Measurements from ENCODE around the gene LRRC32. TPM values are rescaled to one million over a fixed set of nuclear protein-coding genes. Genes with fewer than 3 reads are reported as not detected.

The LRRC32 gene
- total RNA-seq, 1 experiment from 2014 or later, result 0.27 TPM

- Histone ChIP-seq H3K4me1 (no peaks in the 10 kb centered on the region), H3K4me3 (ENCODE audit: low read depth, low read length) (no peak overlapping the region), H3K9me3 (peaks cover 8% of the 10 kb centered on the region), H3K36me3 (ENCODE audit: control insufficient read depth, insufficient read depth, low read length) (no peaks in the 10 kb centered on the region), H3K27me3 (replicated peaks; ENCODE audit: control insufficient read depth, insufficient read depth, low read length) (no peaks in the 10 kb centered on the region)
- Mint-ChIP-seq H3K36me3 (ENCODE audit: insufficient read depth, unreplicated experiment) (no peaks in the 10 kb centered on the region), H3K4me1 (ENCODE audit: low read depth, unreplicated experiment) (no peaks in the 10 kb centered on the region), H3K27ac (ENCODE audit: unreplicated experiment) (no peak overlapping the region), H3K27me3 (ENCODE audit: insufficient read depth, unreplicated experiment) (peaks cover 6% of the 10 kb centered on the region), H3K9me3 (ENCODE audit: unreplicated experiment) (peaks cover 15% of the 10 kb centered on the region), H3K4me3 (ENCODE audit: unreplicated experiment) (no peak overlapping the region)
- intact Hi-C loops (cut with micrococcal nuclease; ENCODE audit: unreplicated experiment), result loop anchor here (1.0 to 10.0 kb wide), 4 partner anchors 82 to 786 kb away; partner anchors contain the start of gene WNT11
- peak; percentile 85 to 90 for DNase-seq
- TF ChIP-seq CTCF (IDR thresholded peaks at IDR 0.05; ENCODE audit: insufficient read depth in 1 of 2, low read depth in 1 of 2, low read length in 1 of 2, severe bottlenecking in 1 of 2, unreplicated experiment in 1 of 2), result peak; percentile 96 to 98
- CTCF ChIA-PET, result interaction anchor here (0.6 to 1.5 kb wide), 11 partner anchors 8 to 753 kb away, joined by 3 to 6 read pairs (median 3); no protein-coding TSS in a partner anchor
- no TSS peak for BruUV-seq (replicated peaks)
- POLR2A ChIA-PET, result no interaction called here
Observed at GRCh38 chr11:76680518-76681425, 10.2 kb upstream of the LRRC32 start.

DNA sequence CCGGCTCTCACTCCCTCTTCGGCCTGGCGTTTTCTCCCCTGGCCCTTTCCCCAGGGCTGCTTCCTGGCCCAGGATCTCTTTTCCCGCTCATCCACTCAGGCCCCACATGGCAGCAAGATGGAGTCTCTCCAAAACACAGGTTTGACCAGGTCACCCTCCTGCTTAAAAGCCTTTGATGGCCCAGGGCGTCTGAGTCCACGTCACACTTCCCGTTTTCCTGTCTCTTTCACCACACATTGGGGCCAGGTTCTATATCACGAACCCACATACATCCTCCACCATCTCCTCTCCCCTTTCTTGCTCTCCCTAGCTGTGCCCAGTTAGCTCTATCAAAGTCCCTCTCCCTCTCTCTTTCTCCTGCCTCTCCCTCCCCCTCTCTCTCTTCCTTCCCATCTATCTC, 7.8 kb upstream of the LRRC32 start:
- no TSS peak for BruUV-seq (replicated peaks)
- Mint-ChIP-seq H3K27ac (ENCODE audit: unreplicated experiment) (no peak overlapping the region), H3K4me1 (ENCODE audit: low read depth, unreplicated experiment) (no peaks in the 10 kb centered on the region), H3K4me3 (ENCODE audit: unreplicated experiment) (no peak overlapping the region), H3K9me3 (ENCODE audit: unreplicated experiment) (no peaks in the 10 kb centered on the region), H3K36me3 (ENCODE audit: insufficient read depth, unreplicated experiment) (no peaks in the 10 kb centered on the region), H3K27me3 (ENCODE audit: insufficient read depth, unreplicated experiment) (peaks cover 6% of the 10 kb centered on the region)
- Histone ChIP-seq H3K9me3 (no peaks in the 10 kb centered on the region), H3K36me3 (ENCODE audit: control insufficient read depth, insufficient read depth, low read length) (no peaks in the 10 kb centered on the region), H3K4me1 (no peaks in the 10 kb centered on the region), H3K27me3 (replicated peaks; ENCODE audit: control insufficient read depth, insufficient read depth, low read length) (no peaks in the 10 kb centered on the region), H3K4me3 (ENCODE audit: low read depth, low read length) (no peak overlapping the region)
- CTCF ChIA-PET, result interaction anchor here (1.0 to 1.1 kb wide), 2 partner anchors 54 to 471 kb away, joined by 4 read pairs; no protein-coding TSS in a partner anchor
- intact Hi-C loops (cut with micrococcal nuclease; ENCODE audit: unreplicated experiment), result loop anchor here (10.0 kb wide), 1 partner anchor 234 kb away; the partner anchor contains the start of gene EMSY
- DNase-seq, result no peak
- TF ChIP-seq CTCF (IDR thresholded peaks at IDR 0.05; ENCODE audit: insufficient read depth in 1 of 2, low read depth in 1 of 2, low read length in 1 of 2, severe bottlenecking in 1 of 2, unreplicated experiment in 1 of 2), result no peak
- POLR2A ChIA-PET, result no interaction called here

DNA sequence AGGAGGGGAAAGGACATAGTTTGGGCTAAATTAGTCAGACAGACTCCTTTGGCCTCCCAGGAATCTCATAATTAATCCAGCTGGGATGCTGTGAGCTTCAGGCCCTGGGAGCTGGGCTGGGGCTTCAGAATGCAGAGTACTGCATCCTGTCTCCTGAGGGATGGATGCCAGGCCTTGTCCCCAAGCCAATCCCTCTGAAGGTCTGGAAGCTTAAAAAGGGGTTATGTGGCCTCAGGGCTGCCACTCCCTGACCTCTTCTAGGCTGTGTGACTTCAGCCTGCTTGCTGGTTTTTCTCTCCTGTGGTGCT, 6.9 kb upstream of the LRRC32 start:
- Mint-ChIP-seq H3K4me3 (ENCODE audit: unreplicated experiment) (no peak overlapping the region), H3K4me1 (ENCODE audit: low read depth, unreplicated experiment) (no peaks in the 10 kb centered on the region), H3K9me3 (ENCODE audit: unreplicated experiment) (no peaks in the 10 kb centered on the region), H3K27ac (ENCODE audit: unreplicated experiment) (no peak overlapping the region), H3K36me3 (ENCODE audit: insufficient read depth, unreplicated experiment) (no peaks in the 10 kb centered on the region), H3K27me3 (ENCODE audit: insufficient read depth, unreplicated experiment) (peaks cover 6% of the 10 kb centered on the region)
- Histone ChIP-seq H3K27me3 (replicated peaks; ENCODE audit: control insufficient read depth, insufficient read depth, low read length) (no peaks in the 10 kb centered on the region), H3K9me3 (no peaks in the 10 kb centered on the region), H3K36me3 (ENCODE audit: control insufficient read depth, insufficient read depth, low read length) (no peaks in the 10 kb centered on the region), H3K4me3 (ENCODE audit: low read depth, low read length) (no peak overlapping the region), H3K4me1 (no peaks in the 10 kb centered on the region)
- no peak for DNase-seq
- no TSS peak for BruUV-seq (replicated peaks)
- ChIA-PET POLR2A (no interaction called here), CTCF (interaction anchor here (1.0 kb wide), 1 partner anchor 470 kb away, joined by 4 read pairs; no protein-coding TSS in a partner anchor)
- no peak for TF ChIP-seq CTCF (IDR thresholded peaks at IDR 0.05; ENCODE audit: insufficient read depth in 1 of 2, low read depth in 1 of 2, low read length in 1 of 2, severe bottlenecking in 1 of 2, unreplicated experiment in 1 of 2)
- intact Hi-C loops (cut with micrococcal nuclease; ENCODE audit: unreplicated experiment), result loop anchor here (10.0 kb wide), 1 partner anchor 233 kb away; the partner anchor contains the start of gene EMSY

Measured in Caco-2 (cell line).